Measurements from ENCODE around the gene RFC1. TPM values are rescaled to one million over a fixed set of nuclear protein-coding genes. Genes with fewer than 3 reads are reported as not detected.
"Not testable (repeated sequence)": the region's sequence is repeated elsewhere in the genome, so short reads cannot be mapped to it uniquely, and the experiment has no call there.

Gene RFC1
- total RNA-seq, 4 donors from 2014 or later = 17.2 to 30.6 (median 18.6) TPM

GRCh38 chr4:39278476-39278875 is 87.7 kb downstream of the RFC1 start:
- no peak for TF ChIP-seq POLR2AphosphoS5 (IDR thresholded peaks at IDR 0.05)
- TF ChIP-seq POLR2A (IDR thresholded peaks at IDR 0.05) = no peak
- no peak for TF ChIP-seq EP300 (IDR thresholded peaks at IDR 0.05; ENCODE audit: low read depth)
- TF ChIP-seq CTCF (IDR thresholded peaks at IDR 0.05) = no peak
- WGBS, 2 donors (ENCODE audit: low coverage in 1 of 2) = 91 to 93% methylated on average over 9 of the region's 9 CpGs
- peaks cover 0 to 8% (median 3%) of the 10 kb centered on the region in 4 donors for H3K36me3 ChIP-seq
- H3K27ac ChIP-seq = no peak overlapping the region
- intact Hi-C loops (cut with DNase I; ENCODE audit: low total_unique reads) (no loop called here), in situ Hi-C loops (cut with MboI; ENCODE audit: low pct_ligation_motif_present in 1 of 4, low pct_unique_long_range_greater_than_20kb in 1 of 4, low sequenced_read_pairs in 3 of 4) (no loop called here)
- DNase-seq = no peak
- no peak overlapping the region for H3K4me3 ChIP-seq
- no peaks in the 10 kb centered on the region for H3K27me3 ChIP-seq
- H3K4me1 ChIP-seq = no peaks in the 10 kb centered on the region
- H3K9me3 ChIP-seq = no peaks in the 10 kb centered on the region

- H3K27ac ChIP-seq; in situ Hi-C loops (cut with MboI; ENCODE audit: low pct_ligation_motif_present in 1 of 4, low pct_unique_long_range_greater_than_20kb in 1 of 4, low sequenced_read_pairs in 3 of 4); H3K4me1 ChIP-seq; H3K4me3 ChIP-seq; H3K9me3 ChIP-seq; intact Hi-C loops (cut with DNase I; ENCODE audit: low total_unique reads); H3K27me3 ChIP-seq; DNase-seq: not testable (repeated sequence)
- 94 to 100% methylated on average over 2 to 6 of the region's 6 CpGs for WGBS, 2 donors (ENCODE audit: low coverage in 1 of 2)
- peaks cover 0 to 11% (median under 1%) of the 10 kb centered on the region in 4 donors for H3K36me3 ChIP-seq
Measured at GRCh38 chr4:39277661-39278060, 88.5 kb downstream of the RFC1 start.

- Histone ChIP-seq H3K4me1 (no peaks in the 10 kb centered on the region), H3K4me3 (no peak overlapping the region), H3K27ac (no peak overlapping the region), H3K27me3 (no peaks in the 10 kb centered on the region), H3K9me3 (no peaks in the 10 kb centered on the region), H3K36me3 (peaks cover 0 to 11% (median 0%) of the 10 kb centered on the region in 4 donors)
- intact Hi-C loops (cut with DNase I; ENCODE audit: low total_unique reads) = no loop called here
- no peak for DNase-seq
- 94 to 100% methylated on average over 1 to 4 of the region's 4 CpGs for WGBS, 2 donors (ENCODE audit: low coverage in 1 of 2)
- in situ Hi-C loops (cut with MboI; ENCODE audit: low pct_ligation_motif_present in 1 of 4, low pct_unique_long_range_greater_than_20kb in 1 of 4, low sequenced_read_pairs in 3 of 4) = no loop called here
- TF ChIP-seq POLR2AphosphoS5 (IDR thresholded peaks at IDR 0.05) (no peak), POLR2A (IDR thresholded peaks at IDR 0.05) (no peak), CTCF (IDR thresholded peaks at IDR 0.05) (no peak), EP300 (IDR thresholded peaks at IDR 0.05; ENCODE audit: low read depth) (no peak)
Measured at GRCh38 chr4:39274503-39274902, 91.7 kb downstream of the RFC1 start.

- 71% methylated on average over 2 of the region's 2 CpGs; no CpG with 5 or more reads in 1 of the 2 donors for WGBS, 2 donors (ENCODE audit: low coverage in 1 of 2)
- DNase-seq = no peak
- no peaks in the 10 kb centered on the region for H3K4me1 ChIP-seq
- H3K9me3 ChIP-seq = no peaks in the 10 kb centered on the region
- no peaks in the 10 kb centered on the region for H3K27me3 ChIP-seq
- no peak overlapping the region for H3K4me3 ChIP-seq
- no peaks in the 10 kb centered on the region for H3K36me3 ChIP-seq
- TF ChIP-seq CTCF (IDR thresholded peaks at IDR 0.05) (no peak), POLR2AphosphoS5 (IDR thresholded peaks at IDR 0.05) (no peak), POLR2A (IDR thresholded peaks at IDR 0.05) (no peak), EP300 (IDR thresholded peaks at IDR 0.05; ENCODE audit: low read depth) (no peak)
- H3K27ac ChIP-seq = no peak overlapping the region
- in situ Hi-C loops (cut with MboI; ENCODE audit: low pct_ligation_motif_present in 1 of 4, low pct_unique_long_range_greater_than_20kb in 1 of 4, low sequenced_read_pairs in 3 of 4) = no loop called here
- intact Hi-C loops (cut with DNase I; ENCODE audit: low total_unique reads) = no loop called here
Measured at GRCh38 chr4:39263895-39264294, 102.3 kb downstream of the RFC1 start.
